GM12873 (cell line): ENCODE results near the gene GPRC5C.

Source experiments
- CTCF ChIP-seq: IDR thresholded peaks from 2 replicates; pipeline ENCODE4 v1.5.1; 2012; ENCODE audit warnings: low read depth, mild to moderate bottlenecking, moderate library complexity, low read length, control low read depth; ENCODE audit not compliant: insufficient read depth; ENCODE audit errors: missing control alignments

GPRC5C gene

GRCh38 chr17:74394977-74395376 lies 36.9 kb upstream of the GPRC5C start:
- TF ChIP-seq CTCF = no peak

GRCh38 chr17:74396567-74396966 lies 35.3 kb upstream of the GPRC5C start:
- no peak for TF ChIP-seq CTCF

- no peak for TF ChIP-seq CTCF
Measured at GRCh38 chr17:74402048-74402447, 29.8 kb upstream of the GPRC5C start.

- TF ChIP-seq CTCF = no peak
Measured at GRCh38 chr17:74403512-74404137, 28.3 kb upstream of the GPRC5C start.

- no peak for TF ChIP-seq CTCF
Measured at GRCh38 chr17:74404218-74404617, 27.7 kb upstream of the GPRC5C start.

GRCh38 chr17:74404789-74405188 lies 27.1 kb upstream of the GPRC5C start:
- TF ChIP-seq CTCF = no peak

- TF ChIP-seq CTCF = no peak
Measured at GRCh38 chr17:74407384-74407783, 24.5 kb upstream of the GPRC5C start.
